A549 treated with dexamethasone at 1 μM for 4 hours (cell line): ENCODE measurements around the gene ATRIP. TPM values are rescaled to one million over a fixed set of nuclear protein-coding genes. Genes with fewer than 3 reads are reported as not detected.

Source experiments
- total RNA-seq: library from RNA; stranded (reverse); fragments of 200-300 nt; extraction: Qiagen RNA extraction; gene quantifications from 5 replicates; pipeline ENCODE4 v1.2.3, GENCODE V29; 2022

The ATRIP gene
- total RNA-seq = 7.7 to 8.8 TPM (median 8.4 TPM) in 5 replicates

GRCh38 chr3:48446425-48447193 lies at the start of gene ATRIP:
Gene ATRIP (plus strand): TSS chr3:48446737. CDS start chr3:48446846, 109 bp downstream.

DNA sequence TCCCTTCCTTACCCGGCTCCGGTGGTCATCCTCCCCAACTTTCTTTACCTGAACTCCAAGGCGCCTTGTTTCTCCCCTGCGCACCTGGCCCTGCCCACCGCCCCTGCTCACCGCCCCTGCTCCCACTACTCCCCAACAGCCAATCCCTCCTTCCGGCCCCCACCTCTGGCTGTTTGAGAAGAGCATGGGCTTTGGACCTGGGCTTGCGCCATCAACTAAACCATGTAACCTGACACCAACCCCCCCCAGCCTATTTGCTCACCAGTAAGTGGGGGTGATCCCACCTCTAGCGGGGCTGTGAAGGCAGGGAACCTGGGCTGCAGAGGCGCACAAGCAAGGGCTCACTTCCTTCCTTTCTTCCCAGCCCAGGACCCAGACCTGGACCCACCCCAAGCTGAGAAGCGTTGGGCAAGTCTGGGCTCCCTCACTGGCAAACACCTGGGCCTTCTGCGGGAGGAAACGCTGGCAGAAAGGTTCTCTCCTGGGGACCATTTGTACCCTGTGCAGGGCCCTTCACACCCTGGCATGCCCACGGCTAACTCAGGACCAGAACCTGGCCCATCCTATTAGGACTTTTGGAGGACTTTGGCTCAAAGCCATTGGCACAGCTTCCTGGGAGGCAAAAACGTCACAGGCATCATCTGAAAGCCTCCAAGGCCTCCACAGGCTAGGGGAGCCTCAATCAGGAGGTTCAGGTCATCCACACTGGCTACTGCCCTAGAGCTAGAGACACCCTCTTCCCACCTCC lies 16.4 kb upstream of the ATRIP start, which contains the start of gene PLXNB1:
TSS of gene PLXNB1 (minus strand) at position 127 of the 748 bp plus-strand sequence. CDS start 5,475 bp downstream, outside the sequence.

GRCh38 chr3:48439820-48440589 lies 6.5 kb upstream of the ATRIP start, which contains the start of the genes CCDC51 and TMA7:
Gene CCDC51 (minus strand): TSS chr3:48440119. CDS start chr3:48435128, 4,991 bp downstream.
Gene TMA7 (plus strand): TSS chr3:48440257. CDS start chr3:48440297, 40 bp downstream.

DNA sequence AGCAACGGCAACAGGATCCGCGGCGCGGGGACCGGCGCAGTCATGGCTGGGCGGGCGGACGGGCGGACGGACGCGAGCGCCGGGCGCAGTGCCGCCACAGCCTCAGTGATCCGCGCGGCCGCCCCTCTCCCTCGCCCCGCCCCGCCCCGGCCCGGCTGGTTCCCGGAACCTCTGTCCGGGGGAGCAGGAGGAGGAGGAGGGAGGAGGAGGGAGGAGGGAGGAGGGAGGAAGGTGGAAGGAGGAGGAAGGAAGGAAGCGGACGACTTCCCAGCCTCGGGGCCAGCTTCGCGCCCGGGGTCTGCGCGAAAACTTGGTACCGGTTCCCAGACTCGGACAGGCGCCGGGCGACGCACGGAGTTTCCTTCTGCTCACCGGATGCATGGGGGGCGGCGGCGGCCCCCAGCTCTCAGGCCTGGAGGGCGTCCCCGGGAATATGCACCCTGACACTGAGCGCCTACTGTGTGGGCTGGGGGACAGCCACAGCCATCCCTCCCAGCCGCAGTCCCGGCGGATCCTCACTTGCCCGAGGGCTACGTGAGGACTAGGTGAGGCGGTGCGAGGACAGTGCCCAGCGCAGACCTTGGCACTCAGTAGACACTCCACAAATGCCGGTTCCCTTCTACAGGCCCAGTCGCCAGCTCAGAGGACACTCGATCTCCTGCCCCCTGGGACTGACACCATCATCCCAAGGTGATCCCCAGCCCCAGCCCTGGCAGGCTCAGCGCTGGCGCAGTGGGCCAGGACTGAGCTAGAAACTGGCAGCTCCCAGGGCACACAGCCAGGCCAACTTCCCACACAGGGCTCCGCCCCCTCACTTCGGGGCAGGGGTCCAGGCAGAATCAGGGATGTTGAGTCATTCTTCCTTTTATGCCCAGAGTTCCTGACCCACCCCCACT lies 57.8 kb downstream of the ATRIP start, which contains the start of gene SHISA5:
TSS of gene SHISA5 (minus strand) at position 124 of the 896 bp plus-strand sequence. CDS start at position 44, 80 bp downstream.

Other genes with a start within 250 kb of the ATRIP start
- 0.13 to 0.15 TPM in 2 of 5 replicates, not detected in the others for gene CAMP, start 223.2 kb upstream of the ATRIP start, total RNA-seq
- gene ZNF589, start 205.6 kb upstream of the ATRIP start, total RNA-seq = 2.0 to 2.7 TPM (median 2.4 TPM) in 5 replicates
- 21.6 to 26.5 TPM (median 22.3 TPM) in 5 replicates for gene NME6, start 145.4 kb upstream of the ATRIP start, total RNA-seq
- gene SPINK8, start 113.1 kb upstream of the ATRIP start, total RNA-seq = not detected in 5 replicates
- not detected in 5 replicates for gene FBXW12, start 74.5 kb upstream of the ATRIP start, total RNA-seq
- gene PLXNB1, start 16.7 kb upstream of the ATRIP start, total RNA-seq = 11.2 to 20.0 TPM (median 16.7 TPM) in 5 replicates
- 24.8 to 28.3 TPM (median 26.7 TPM) in 5 replicates for gene CCDC51, start 6.6 kb upstream of the ATRIP start, total RNA-seq
- 273 to 468 TPM (median 291 TPM) in 5 replicates for gene TMA7, start 6.5 kb upstream of the ATRIP start, total RNA-seq
- gene SHISA5, start 57.4 kb downstream of the ATRIP start, total RNA-seq = 95.5 to 137 TPM (median 133 TPM) in 5 replicates
- 7.4 to 13.5 TPM (median 10.4 TPM) in 5 replicates for gene PFKFB4, start 110.1 kb downstream of the ATRIP start, total RNA-seq
- gene UCN2, start 117.0 kb downstream of the ATRIP start, total RNA-seq = 4.9 to 8.5 TPM (median 6.9 TPM) in 5 replicates
- gene COL7A1, start 148.6 kb downstream of the ATRIP start, total RNA-seq = 87.7 to 170 TPM (median 128 TPM) in 5 replicates
- gene UQCRC1, start 162.9 kb downstream of the ATRIP start, total RNA-seq = 150 to 202 TPM (median 156 TPM) in 5 replicates
- not detected in 5 replicates for gene TMEM89, start 175.0 kb downstream of the ATRIP start, total RNA-seq
- gene SLC26A6, start 188.7 kb downstream of the ATRIP start, total RNA-seq = 10.2 to 17.3 TPM (median 14.0 TPM) in 5 replicates
- 2.7 to 4.4 TPM (median 4.2 TPM) in 5 replicates for gene CELSR3, start 216.1 kb downstream of the ATRIP start, total RNA-seq
- gene NCKIPSD, start 239.2 kb downstream of the ATRIP start, total RNA-seq = 7.8 to 12.0 TPM (median 10.7 TPM) in 5 replicates